Activated CD4-positive, alpha-beta memory T cell treated with anti-CD3 and anti-CD28 coated beads for 36 hours (primary cell): Measurements from ENCODE around the gene LARP7. TPM values are rescaled to one million over a fixed set of nuclear protein-coding genes. Genes with fewer than 3 reads are reported as not detected.
A peak's percentile ranks its signal among the peaks of the same experiment; 100 is the strongest.
"Not testable (repeated sequence)": the region's sequence is repeated elsewhere in the genome, so short reads cannot be mapped to it uniquely, and the experiment has no call there.

Source experiments
- CTCF ChIA-PET: fragments of 350-600 bp; sonication (Branson Sonifier 250); formaldehyde crosslinking; loops from one replicate; lab custom pipeline; 2021; ENCODE audit warnings: antibody characterized with exemption, inconsistent platforms; lab: Charles Lee
- POLR2A ChIA-PET: fragments of 350-600 bp; sonication (Branson Sonifier 250); formaldehyde crosslinking; loops from one replicate; lab custom pipeline; 2021; ENCODE audit warnings: antibody characterized with exemption; lab: Charles Lee
- DNase-seq: peaks from one replicate; pipeline ENCODE4 v3.0.0-alpha.2; 2020
- H3K27ac Mint-ChIP-seq: one replicate; pipeline ENCODE4 v1.8.0; 2021; ENCODE audit warnings: mixed read lengths
- H3K27me3 Mint-ChIP-seq: one replicate; pipeline ENCODE4 v1.8.0; 2021; ENCODE audit warnings: mixed read lengths
- H3K36me3 Mint-ChIP-seq: one replicate; pipeline ENCODE4 v1.8.0; 2021; ENCODE audit warnings: mixed read lengths
- H3K4me1 Mint-ChIP-seq: one replicate; pipeline ENCODE4 v1.8.0; 2021; ENCODE audit warnings: low read depth, mixed read lengths
- H3K4me3 Mint-ChIP-seq: one replicate; pipeline ENCODE4 v1.8.0; 2021; ENCODE audit warnings: mild to moderate bottlenecking, mixed read lengths
- H3K9me3 Mint-ChIP-seq: one replicate; pipeline ENCODE4 v1.8.0; 2021; ENCODE audit warnings: mixed read lengths
- intact Hi-C: fragments of 100-400 bp; cut with micrococcal nuclease; formaldehyde crosslinking; loops from one replicate; pipeline ENCODE4 v1.15.1; 2023
- total RNA-seq, 2 experiments: library from RNA; stranded (reverse); gene quantifications; one replicate each; pipeline ENCODE4 v1.2.3, GENCODE V29; 2021

The LARP7 gene
- 10 to 100 TPM; 40.9 to 41.3 TPM for total RNA-seq

DNA sequence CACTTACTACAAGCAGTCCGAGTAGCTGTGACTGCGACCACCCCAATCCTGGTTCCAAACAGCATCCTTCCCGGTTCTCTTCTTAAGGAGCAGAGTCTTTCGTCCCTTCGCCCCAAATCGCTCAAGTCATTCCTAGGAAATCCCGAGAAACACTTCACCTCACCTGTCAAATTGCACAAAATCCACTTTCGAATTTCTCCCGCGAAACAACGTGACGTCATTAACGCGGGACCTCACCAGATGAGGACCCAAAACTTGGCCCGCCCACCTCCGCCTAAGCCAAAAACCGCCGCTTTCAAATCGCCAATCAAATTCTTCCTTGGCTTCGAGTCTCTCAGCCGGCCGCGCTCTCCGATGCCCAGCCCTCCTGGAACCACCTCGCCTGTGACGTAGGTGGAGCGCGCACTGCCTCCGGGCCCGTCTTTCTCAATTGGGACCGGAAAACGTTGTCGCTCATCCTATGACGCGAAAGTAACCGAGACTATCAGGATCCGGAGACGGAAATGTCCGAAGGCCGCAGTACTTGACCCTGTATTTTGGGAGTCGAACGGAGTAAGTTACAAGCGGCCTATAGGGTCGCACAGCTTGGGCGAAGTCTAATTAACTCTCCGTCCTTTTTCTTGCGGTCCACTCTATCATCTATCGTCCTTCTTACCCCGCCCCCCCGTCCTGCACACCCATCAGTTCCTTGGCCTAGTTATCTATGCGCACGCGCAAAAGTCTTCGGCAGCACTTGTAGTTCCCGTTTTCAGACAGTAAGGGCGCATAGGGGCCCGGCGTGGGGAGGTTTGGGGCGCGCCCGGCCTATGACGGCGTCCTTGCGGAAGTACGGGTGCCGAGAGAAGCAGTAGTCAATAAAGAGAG is at the start of gene LARP7, which contains the start of gene ZGRF1:
TSS of gene LARP7 (plus strand) at position 456 of the 864 bp plus-strand sequence. CDS start 7,527 bp downstream, outside the sequence.
TSS of gene ZGRF1 (minus strand) at position 222 of the 864 bp plus-strand sequence. CDS start 3,733 bp downstream, outside the sequence.
- Mint-ChIP-seq H3K9me3 (no peaks in the 10 kb centered on the region), H3K27me3 (no peaks in the 10 kb centered on the region), H3K4me3 (no peak within 1 kb of the TSS), H3K4me1 (peaks cover 33% of the 10 kb centered on the region), H3K36me3 (peaks cover 2% of the 10 kb centered on the region), H3K27ac (no peak within 1 kb of the TSS)
- CTCF ChIA-PET, result interaction anchor here (0.6 to 6.8 kb wide), 7 partner anchors 10 to 375 kb away, joined by 3 to 60 read pairs (median 4); no protein-coding TSS in a partner anchor
- POLR2A ChIA-PET, result no interaction called here
- intact Hi-C loops, result loop anchor here (1.0 to 10.0 kb wide), 12 partner anchors 70 to 1126 kb away; partner anchors contain the start of genes AP1AR and FAM241A
- peak; percentile 99 for DNase-seq

DNA sequence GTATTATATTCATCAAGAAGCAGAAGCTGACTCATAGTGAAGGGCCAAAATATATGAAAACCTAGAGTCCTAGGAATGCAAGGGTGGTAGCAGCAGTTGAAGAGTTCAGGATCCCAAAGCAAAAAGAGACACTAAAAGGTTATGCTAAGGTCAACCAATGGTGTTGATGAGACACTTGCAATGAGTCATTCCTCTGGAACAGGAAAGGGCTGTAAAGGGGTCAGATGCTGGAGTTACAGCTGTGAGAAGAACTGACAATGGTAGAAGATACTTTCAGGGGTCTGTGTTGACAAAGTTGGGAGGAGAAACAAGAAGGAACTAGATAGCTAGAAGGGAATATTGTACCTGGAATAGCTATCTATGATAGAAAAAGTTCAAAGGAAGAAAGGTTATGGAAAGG is 47.7 kb upstream of the LARP7 start:
- intact Hi-C loops, result no loop called here
- no peaks in the 10 kb centered on the region for H3K4me1 Mint-ChIP-seq
- H3K36me3 Mint-ChIP-seq, result peaks cover 14% of the 10 kb centered on the region
- ChIA-PET POLR2A (no interaction called here), CTCF (interaction anchor here (0.6 kb wide), 1 partner anchor 16 kb away, joined by 3 read pairs; no protein-coding TSS in a partner anchor)
- H3K27ac Mint-ChIP-seq, result no peak overlapping the region
- peaks cover 3% of the 10 kb centered on the region for H3K9me3 Mint-ChIP-seq
- H3K4me3 Mint-ChIP-seq, result no peak overlapping the region
- DNase-seq, result no peak
- no peaks in the 10 kb centered on the region for H3K27me3 Mint-ChIP-seq

DNA sequence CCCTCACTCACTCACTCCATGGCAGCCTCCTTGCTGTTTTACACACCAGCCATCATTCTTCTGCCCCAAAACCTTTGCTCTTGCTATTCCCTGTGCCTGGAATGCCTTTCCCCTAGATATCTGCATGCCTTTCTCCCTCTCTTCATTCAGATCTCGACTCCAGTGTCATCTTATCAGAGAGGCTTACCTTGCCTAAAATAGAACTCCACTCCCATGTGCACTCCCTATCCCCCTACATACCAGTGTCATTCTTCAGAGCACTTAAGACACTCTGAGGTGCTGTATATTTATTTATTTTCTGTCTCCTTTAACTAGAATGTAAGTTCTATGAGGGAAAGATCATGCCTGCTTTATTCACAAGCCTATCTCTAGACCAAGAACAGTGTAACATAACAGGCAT is 45.4 kb upstream of the LARP7 start:
- no peak overlapping the region for H3K27ac Mint-ChIP-seq

DNA sequence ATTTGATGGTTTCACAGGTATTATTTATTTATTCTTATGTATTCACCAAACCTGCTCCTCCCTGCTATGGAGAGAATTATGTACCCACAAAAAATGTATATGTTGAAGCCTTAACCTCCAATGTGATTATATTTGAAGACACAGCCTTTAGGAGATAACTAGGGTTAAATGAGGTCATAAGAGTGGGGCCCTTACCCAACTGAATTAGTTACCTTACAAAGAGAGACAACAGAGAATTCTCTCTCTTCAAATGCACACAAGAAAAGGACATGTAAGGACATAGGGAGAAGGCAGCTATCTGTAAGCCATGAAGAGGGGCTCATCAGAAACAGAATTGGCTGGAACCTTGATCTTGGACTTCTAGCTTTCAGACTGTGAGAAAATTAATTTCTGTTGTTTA is 44.2 kb upstream of the LARP7 start:
- peaks cover 3% of the 10 kb centered on the region for H3K9me3 Mint-ChIP-seq
- POLR2A ChIA-PET, result no interaction called here

More for the DNA sequence above, 45.4 kb upstream of the LARP7 start:
- no peak for DNase-seq
- Mint-ChIP-seq H3K27me3 (no peaks in the 10 kb centered on the region), H3K36me3 (peaks cover 14% of the 10 kb centered on the region), H3K9me3 (peaks cover 3% of the 10 kb centered on the region), H3K4me3 (no peak overlapping the region), H3K4me1 (no peaks in the 10 kb centered on the region)
- POLR2A ChIA-PET, result no interaction called here
- intact Hi-C loops, result no loop called here
- CTCF ChIA-PET, result no interaction called here

DNA sequence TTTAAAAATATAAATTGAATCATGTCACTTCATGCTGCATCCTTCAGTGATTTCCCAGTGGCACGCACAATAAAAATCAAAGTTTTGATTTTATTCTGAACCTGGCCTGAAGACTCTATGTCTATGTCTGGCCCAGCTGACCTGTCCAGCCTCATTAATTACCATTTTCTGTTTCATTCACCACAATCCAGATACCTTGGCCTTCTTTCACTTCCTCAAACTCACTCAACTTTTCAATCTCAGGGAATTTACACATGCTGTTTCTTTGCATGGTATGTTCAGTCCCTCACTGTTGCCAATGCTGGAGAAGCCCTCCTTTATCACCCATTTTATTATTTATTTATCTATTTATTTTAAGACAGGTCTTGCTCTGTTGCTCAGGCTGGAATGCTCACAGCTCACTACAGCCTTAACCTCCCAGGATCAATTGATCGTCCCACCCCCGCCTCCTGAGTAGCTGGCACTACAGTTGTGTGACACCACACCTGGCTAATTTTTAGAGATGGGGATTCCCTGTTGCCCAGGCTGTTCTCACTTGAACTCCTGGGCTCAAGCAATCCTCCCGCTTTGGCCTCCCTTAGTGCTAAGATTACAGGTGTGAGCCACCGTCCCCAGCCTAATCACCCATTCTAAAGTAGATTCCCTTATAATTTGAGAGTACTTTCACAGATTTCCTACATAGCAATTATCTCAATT is 43.4 kb upstream of the LARP7 start:
- H3K4me1 Mint-ChIP-seq, result no peaks in the 10 kb centered on the region
- H3K27ac Mint-ChIP-seq, result no peak overlapping the region
- CTCF ChIA-PET, result no interaction called here

More for the DNA sequence above, 44.2 kb upstream of the LARP7 start:
- H3K36me3 Mint-ChIP-seq, result peaks cover 14% of the 10 kb centered on the region
- CTCF ChIA-PET, result no interaction called here
- no peak overlapping the region for H3K27ac Mint-ChIP-seq
- H3K4me3 Mint-ChIP-seq, result no peak overlapping the region
- H3K27me3 Mint-ChIP-seq, result no peaks in the 10 kb centered on the region
- intact Hi-C loops, result no loop called here
- DNase-seq, result no peak
- H3K4me1 Mint-ChIP-seq, result no peaks in the 10 kb centered on the region

DNA sequence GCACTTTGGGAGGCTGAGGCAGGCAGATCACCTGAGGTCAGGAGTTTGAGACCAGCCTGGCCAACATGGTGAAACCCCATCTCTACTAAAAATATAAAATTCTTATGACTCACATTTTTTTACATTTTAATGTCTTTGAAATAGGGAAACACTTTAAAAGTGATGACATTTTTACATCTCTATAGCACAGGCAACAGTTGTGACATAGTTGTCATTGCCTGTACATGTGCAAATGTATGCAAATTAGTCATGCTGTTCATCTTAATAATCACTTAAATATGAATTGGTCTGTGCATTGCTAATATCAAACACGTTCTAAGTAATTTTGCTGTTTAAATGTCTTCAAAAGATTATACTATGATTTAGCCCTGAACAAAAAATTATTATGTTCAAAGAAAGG is 42.0 kb upstream of the LARP7 start:
- Mint-ChIP-seq H3K9me3 (peaks cover 3% of the 10 kb centered on the region), H3K27ac (no peak overlapping the region), H3K27me3 (no peaks in the 10 kb centered on the region), H3K36me3 (peaks cover 10% of the 10 kb centered on the region), H3K4me1 (no peaks in the 10 kb centered on the region), H3K4me3 (no peak overlapping the region)
- CTCF ChIA-PET, result no interaction called here
- POLR2A ChIA-PET, result no interaction called here
- intact Hi-C loops, result no loop called here
- no peak for DNase-seq

More for the DNA sequence above, 43.4 kb upstream of the LARP7 start:
- POLR2A ChIA-PET, result interaction anchor here (0.6 kb wide), 1 partner anchor 169 kb away, joined by 4 read pairs; no protein-coding TSS in a partner anchor
- Mint-ChIP-seq H3K4me3 (no peak overlapping the region), H3K27me3 (no peaks in the 10 kb centered on the region), H3K36me3 (peaks cover 14% of the 10 kb centered on the region), H3K9me3 (peaks cover 3% of the 10 kb centered on the region)
- intact Hi-C loops, result no loop called here
- no peak for DNase-seq

DNA sequence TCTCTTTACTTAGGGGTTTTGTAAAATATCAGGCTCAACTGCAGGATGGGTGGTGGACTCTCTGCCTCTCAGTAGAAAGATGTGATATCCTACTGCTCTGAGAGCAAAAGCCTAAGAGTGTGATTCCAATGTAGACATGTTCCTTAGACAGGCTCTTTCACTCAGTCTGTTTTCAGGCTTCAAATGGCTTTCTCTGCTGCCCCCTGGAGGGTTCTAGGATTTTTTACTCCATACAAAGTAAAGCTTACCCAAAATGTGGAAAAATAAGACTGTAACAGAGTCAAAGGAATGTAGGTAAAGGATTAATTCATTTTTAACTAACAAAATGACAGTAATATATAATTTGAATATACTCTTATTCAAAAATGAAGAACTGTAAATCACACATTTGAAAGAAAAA is 32.4 kb upstream of the LARP7 start:
- H3K4me1 Mint-ChIP-seq, result no peaks in the 10 kb centered on the region
- no peaks in the 10 kb centered on the region for H3K27me3 Mint-ChIP-seq
- intact Hi-C loops, result loop anchor here (10.0 kb wide), 1 partner anchor 510 kb away; no protein-coding TSS in a partner anchor
- H3K27ac Mint-ChIP-seq, result no peak overlapping the region
- CTCF ChIA-PET, result interaction anchor here (0.6 to 2.0 kb wide), 9 partner anchors 10 to 505 kb away, joined by 3 to 6 read pairs (median 3); no protein-coding TSS in a partner anchor
- no peaks in the 10 kb centered on the region for H3K9me3 Mint-ChIP-seq
- POLR2A ChIA-PET, result no interaction called here
- H3K4me3 Mint-ChIP-seq, result no peak overlapping the region
- H3K36me3 Mint-ChIP-seq, result peaks cover 10% of the 10 kb centered on the region
- peak; percentile 18 for DNase-seq

DNA sequence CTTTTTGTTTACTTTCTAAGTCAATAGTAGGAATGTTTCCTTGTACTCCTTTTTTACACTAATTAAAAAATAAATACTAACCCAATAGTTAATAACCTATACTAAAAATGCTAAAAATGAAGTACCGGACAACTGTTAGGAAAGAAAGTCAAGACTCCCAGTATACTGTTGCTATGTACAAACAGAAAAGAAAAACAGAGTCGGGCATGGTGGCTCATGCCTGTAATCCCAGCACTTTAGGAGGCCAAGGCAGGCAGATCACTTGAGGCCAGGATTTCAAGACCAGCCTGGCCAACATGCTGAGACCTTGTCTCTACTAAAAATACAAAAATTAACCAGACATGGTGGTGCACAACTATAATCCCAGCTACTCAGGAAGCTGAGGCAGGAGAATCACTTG is 24.1 kb upstream of the LARP7 start:
- H3K27ac Mint-ChIP-seq, POLR2A ChIA-PET, H3K9me3 Mint-ChIP-seq, DNase-seq, H3K4me3 Mint-ChIP-seq, H3K36me3 Mint-ChIP-seq, H3K27me3 Mint-ChIP-seq, H3K4me1 Mint-ChIP-seq, CTCF ChIA-PET, intact Hi-C loops: not testable (repeated sequence)

DNA sequence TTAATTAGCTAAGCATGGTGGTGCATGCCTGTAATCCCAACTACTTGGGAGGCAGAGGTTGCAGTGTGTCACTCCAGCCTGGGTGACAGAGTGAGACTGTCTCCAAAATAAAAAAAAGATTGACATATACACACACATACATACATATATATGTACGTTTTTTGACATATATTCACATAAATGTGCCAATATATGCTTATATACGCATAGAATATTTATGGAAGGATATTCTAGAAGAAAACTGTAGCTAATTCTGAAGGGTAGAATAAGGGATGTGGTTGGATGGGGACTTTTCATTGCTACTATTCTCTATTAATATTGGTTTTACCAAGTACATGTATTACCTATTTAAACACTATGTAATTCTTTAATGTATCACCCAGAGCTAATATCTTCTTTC is 20.0 kb upstream of the LARP7 start:
- POLR2A ChIA-PET, result no interaction called here
- H3K27me3 Mint-ChIP-seq, result no peaks in the 10 kb centered on the region
- DNase-seq, result no peak
- H3K9me3 Mint-ChIP-seq, result no peaks in the 10 kb centered on the region
- intact Hi-C loops, result no loop called here
- no peak overlapping the region for H3K4me3 Mint-ChIP-seq
- peaks cover 16% of the 10 kb centered on the region for H3K36me3 Mint-ChIP-seq
- no peaks in the 10 kb centered on the region for H3K4me1 Mint-ChIP-seq
- CTCF ChIA-PET, result no interaction called here
- no peak overlapping the region for H3K27ac Mint-ChIP-seq

DNA sequence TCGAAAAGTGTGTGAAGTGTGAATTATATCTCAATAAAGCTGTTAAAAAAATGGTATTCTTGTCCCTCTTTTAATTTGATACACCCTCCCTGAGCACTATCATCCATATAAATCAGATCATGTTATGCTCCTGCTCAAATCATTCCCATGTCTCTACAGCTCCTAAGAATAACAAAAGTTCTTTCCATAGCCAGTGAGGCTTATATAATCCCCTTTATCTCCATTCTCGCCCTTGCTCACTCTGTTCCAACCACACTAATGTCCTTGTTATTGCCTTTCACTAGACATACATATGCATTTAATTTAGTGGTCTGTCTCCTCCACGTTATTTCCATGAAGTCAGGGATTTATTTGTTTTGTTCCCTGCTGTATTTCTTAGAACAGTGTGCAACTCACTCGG is 10.7 kb upstream of the LARP7 start:
- POLR2A ChIA-PET, result no interaction called here
- H3K4me1 Mint-ChIP-seq, result no peaks in the 10 kb centered on the region
- no peak overlapping the region for H3K4me3 Mint-ChIP-seq
- H3K27me3 Mint-ChIP-seq, result no peaks in the 10 kb centered on the region
- no peak overlapping the region for H3K27ac Mint-ChIP-seq
- peaks cover 11% of the 10 kb centered on the region for H3K36me3 Mint-ChIP-seq
- CTCF ChIA-PET, result interaction anchor here (1.2 kb wide), 1 partner anchor 139 kb away, joined by 3 read pairs; no protein-coding TSS in a partner anchor
- intact Hi-C loops, result no loop called here
- H3K9me3 Mint-ChIP-seq, result no peaks in the 10 kb centered on the region
- DNase-seq, result no peak

DNA sequence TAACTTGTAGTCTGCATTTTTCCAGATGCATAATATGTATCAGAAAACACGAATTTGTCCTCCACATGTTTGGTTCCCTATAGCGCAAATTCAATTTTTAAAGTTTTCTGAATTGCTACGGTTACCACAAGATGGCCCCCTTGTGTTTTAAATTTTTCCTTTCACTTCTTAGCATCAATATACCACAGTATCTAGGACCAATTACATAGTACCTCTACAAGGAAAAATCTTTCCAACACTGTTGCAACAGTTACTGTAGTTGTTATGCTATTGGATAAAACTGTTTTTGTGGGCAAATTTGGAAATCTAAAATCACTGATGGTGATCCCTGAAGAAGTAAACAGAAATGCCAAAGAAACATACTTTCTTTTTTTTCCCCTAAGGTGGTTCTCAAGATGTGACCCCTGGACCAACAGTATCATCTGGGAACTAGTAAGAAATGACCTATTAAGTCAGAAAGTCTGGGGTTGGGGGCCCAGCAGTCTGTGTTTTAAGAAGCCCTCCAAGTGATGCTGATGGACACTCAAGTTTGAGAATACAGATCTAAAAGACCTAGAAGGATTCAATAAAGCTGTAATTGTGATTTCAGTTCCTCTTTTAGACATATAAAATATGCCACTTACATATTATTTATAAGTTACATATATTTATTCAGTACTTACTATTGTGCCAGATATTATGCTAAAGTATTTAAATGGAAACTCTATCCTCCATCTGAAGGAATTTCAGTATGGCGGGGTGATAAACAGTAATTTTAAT is 3.3 kb upstream of the LARP7 start:
- intact Hi-C loops, result loop anchor here (1.0 to 10.0 kb wide), 3 partner anchors 132 to 309 kb away; no protein-coding TSS in a partner anchor
- POLR2A ChIA-PET, result no interaction called here
- Mint-ChIP-seq H3K27ac (no peak overlapping the region), H3K36me3 (peaks cover 1% of the 10 kb centered on the region), H3K9me3 (no peaks in the 10 kb centered on the region), H3K27me3 (no peaks in the 10 kb centered on the region), H3K4me1 (peaks cover 17% of the 10 kb centered on the region), H3K4me3 (no peak overlapping the region)
- no peak for DNase-seq
- CTCF ChIA-PET, result interaction anchor here (0.9 to 6.8 kb wide), 2 partner anchors 126 to 131 kb away, joined by 4 to 60 read pairs; no protein-coding TSS in a partner anchor
